Muscle of arm (tissue), 14 donors: ENCODE measurements around the gene STKLD1. TPM values are rescaled to one million over a fixed set of nuclear protein-coding genes. Genes with fewer than 3 reads are reported as not detected.
"Not testable (repeated sequence)": the region's sequence is repeated elsewhere in the genome, so short reads cannot be mapped to it uniquely, and the experiment has no call there.

ENCODE experiments used
- DNase-seq: peaks from one replicate; pipeline ENCODE4 v3.0.0-alpha.2; 2013
- long read RNA-seq, 11 donors: transcript quantifications; one replicate each; lab custom pipeline, GENCODE V29; 2026
- polyA plus RNA-seq, 12 donors: library from polyadenylated mRNA; unstranded; fragments of 120-200 nt; gene quantifications; one replicate each; pipeline ENCODE4 v1.2.1, GENCODE V29; 2013; ENCODE audit not compliant: insufficient read length in 12 of 12

STKLD1 gene
- 1 to 10 TPM in 8 of 12 donors, under 1 TPM in 2, not detected in 2; 0.82 to 3.0 (median 1.8) TPM for polyA plus RNA-seq
- long read RNA-seq, donor 1, partial matches to known transcripts, result 60 of 60 reads
- long read RNA-seq, donor 1, other reads (novel, unspliced or antisense), result 0 of 60 reads
- long read RNA-seq, donor 2, result 0 reads
- long read RNA-seq, donor 3, partial matches to known transcripts, result 7 of 7 reads
- long read RNA-seq, donor 3, other reads (novel, unspliced or antisense), result 0 of 7 reads
- long read RNA-seq, donor 4, result 0 reads
- long read RNA-seq, donor 5, result 0 reads
- long read RNA-seq, donor 6, result 0 reads
- long read RNA-seq, donor 7, result 0 reads
- long read RNA-seq, donor 8, result 0 reads
- long read RNA-seq, donor 9, result 0 reads
- long read RNA-seq, donor 10, result 0 reads
- long read RNA-seq, donor 11, result 0 reads

GRCh38 chr9:133375724-133376654, at the start of gene STKLD1, which contains the start of gene SURF4:
Gene STKLD1 (plus strand): TSS chr9:133376366. CDS start chr9:133376474, 108 bp downstream.
Gene SURF4 (minus strand): TSS chr9:133376060. CDS start chr9:133375969, 91 bp downstream.
- peak; percentile 95 for DNase-seq

GRCh38 chr9:133327021-133327420, 49.1 kb upstream of the STKLD1 start:
- DNase-seq, result not testable (repeated sequence)

- DNase-seq, result no peak
Observed at GRCh38 chr9:133327834-133328484, 48.2 kb upstream of the STKLD1 start.

GRCh38 chr9:133329306-133330156, 46.6 kb upstream of the STKLD1 start:
- DNase-seq, result not testable (repeated sequence)

- DNase-seq, result no peak
Observed at GRCh38 chr9:133331221-133331620, 44.9 kb upstream of the STKLD1 start.

GRCh38 chr9:133331641-133332380, 44.4 kb upstream of the STKLD1 start:
- DNase-seq, result no peak

GRCh38 chr9:133332381-133332730, 43.8 kb upstream of the STKLD1 start:
- no peak for DNase-seq

GRCh38 chr9:133333011-133333410, 43.2 kb upstream of the STKLD1 start:
- no peak for DNase-seq

- DNase-seq, result no peak
Observed at GRCh38 chr9:133333566-133333965, 42.6 kb upstream of the STKLD1 start.

- no peak for DNase-seq
Observed at GRCh38 chr9:133334161-133334560, 42.0 kb upstream of the STKLD1 start.

- not testable (repeated sequence) for DNase-seq
Observed at GRCh38 chr9:133334888-133335287, 41.3 kb upstream of the STKLD1 start.

- peak; percentile 88 for DNase-seq
Observed at GRCh38 chr9:133335924-133336811, 40.0 kb upstream of the STKLD1 start, which contains the start of gene SURF6. Gene SURF6 (minus strand): TSS chr9:133336188. CDS start chr9:133336132, 56 bp downstream.

- DNase-seq, result no peak
Observed at GRCh38 chr9:133339641-133340040, 36.5 kb upstream of the STKLD1 start.

- DNase-seq, result no peak
Observed at GRCh38 chr9:133340256-133340655, 35.9 kb upstream of the STKLD1 start.

GRCh38 chr9:133340916-133341315, 35.2 kb upstream of the STKLD1 start:
- DNase-seq, result no peak

- no peak for DNase-seq
Observed at GRCh38 chr9:133341369-133342068, 34.6 kb upstream of the STKLD1 start.

- DNase-seq, result no peak
Observed at GRCh38 chr9:133342069-133342406, 34.1 kb upstream of the STKLD1 start.

- no peak for DNase-seq
Observed at GRCh38 chr9:133342570-133342969, 33.6 kb upstream of the STKLD1 start.

GRCh38 chr9:133344071-133344470, 32.1 kb upstream of the STKLD1 start:
- no peak for DNase-seq
